ENCODE results near the gene CX3CL1.
A peak's percentile ranks its signal among the peaks of the same experiment; 100 is the strongest.
"Not testable (repeated sequence)": the region's sequence is repeated elsewhere in the genome, so short reads cannot be mapped to it uniquely, and the experiment has no call there.

Gene CX3CL1

GRCh38 chr16:57372372-57373116, at the start of gene CX3CL1:
Gene CX3CL1 (plus strand): TSS chr16:57372490. CDS start chr16:57372569, 79 bp downstream.
- peak; percentile 33 for DNase-seq

GRCh38 chr16:57324749-57325148, 47.5 kb upstream of the CX3CL1 start:
- no peak for DNase-seq

- DNase-seq = no peak
Measured at GRCh38 chr16:57325458-57325857, 46.8 kb upstream of the CX3CL1 start.

- DNase-seq = no peak
Measured at GRCh38 chr16:57329718-57330327, 42.5 kb upstream of the CX3CL1 start.

GRCh38 chr16:57331355-57331754, 40.9 kb upstream of the CX3CL1 start:
- DNase-seq = no peak

- DNase-seq = no peak
Measured at GRCh38 chr16:57333402-57333801, 38.9 kb upstream of the CX3CL1 start.

- no peak for DNase-seq
Measured at GRCh38 chr16:57335366-57335765, 36.9 kb upstream of the CX3CL1 start.

- no peak for DNase-seq
Measured at GRCh38 chr16:57341062-57341440, 31.2 kb upstream of the CX3CL1 start.

- peak; percentile 57 for DNase-seq
Measured at GRCh38 chr16:57341441-57342303, 30.6 kb upstream of the CX3CL1 start.

- DNase-seq = not testable (repeated sequence)
Measured at GRCh38 chr16:57342606-57343005, 29.7 kb upstream of the CX3CL1 start.

GRCh38 chr16:57343221-57343620, 29.1 kb upstream of the CX3CL1 start:
- no peak for DNase-seq

GRCh38 chr16:57344094-57344493, 28.2 kb upstream of the CX3CL1 start:
- DNase-seq = not testable (repeated sequence)

GRCh38 chr16:57345021-57345420, 27.3 kb upstream of the CX3CL1 start:
- DNase-seq = no peak

GRCh38 chr16:57345666-57346204, 26.6 kb upstream of the CX3CL1 start:
- DNase-seq = no peak

GRCh38 chr16:57347858-57348257, 24.4 kb upstream of the CX3CL1 start:
- no peak for DNase-seq

GRCh38 chr16:57348327-57348726, 24.0 kb upstream of the CX3CL1 start:
- no peak for DNase-seq

- no peak for DNase-seq
Measured at GRCh38 chr16:57349212-57350031, 22.9 kb upstream of the CX3CL1 start.

- DNase-seq = no peak
Measured at GRCh38 chr16:57352636-57353047, 19.6 kb upstream of the CX3CL1 start.

GRCh38 chr16:57354311-57354710, 18.0 kb upstream of the CX3CL1 start:
- DNase-seq = no peak

- DNase-seq = no peak
Measured at GRCh38 chr16:57355898-57356414, 16.3 kb upstream of the CX3CL1 start.

- DNase-seq = no peak
Measured at GRCh38 chr16:57356547-57356946, 15.7 kb upstream of the CX3CL1 start.

All from DMS79 (cell line).